Keratinocyte (primary cell): ENCODE measurements around the gene WDR7. TPM values are rescaled to one million over a fixed set of nuclear protein-coding genes. Genes with fewer than 3 reads are reported as not detected.

Source experiments
- DNase-seq: peaks from one replicate; pipeline ENCODE4 v3.0.0-alpha.2; 2011; ENCODE audit warnings: low read depth, missing footprints, low spot score
- FAIRE-seq: peaks from 2 replicates; lab custom pipeline; 2011; peaks lifted over from hg19 to GRCh38; lab: Jason Lieb, UNC
- H2AFZ ChIP-seq: 2 replicates; pipeline ENCODE4 v1.6.0; 2012; ENCODE audit warnings: low read length, control low read depth, inconsistent platforms; ENCODE audit not compliant: control insufficient read depth
- H3K27ac ChIP-seq: 2 replicates; pipeline ENCODE4 v1.5.1; 2011; ENCODE audit warnings: low read length; ENCODE audit not compliant: control insufficient read depth, insufficient read depth
- H3K27me3 ChIP-seq: 3 replicates; pipeline ENCODE4 v1.6.0; 2011; ENCODE audit warnings: low read length; ENCODE audit not compliant: control insufficient read depth, insufficient read depth; ENCODE audit errors: extremely low read depth
- H3K36me3 ChIP-seq, 2 experiments: 2 replicates in 1 of 2; 3 replicates in 1 of 2; pipeline ENCODE4 v1.5.1; 2011; ENCODE audit warnings: low read length in 2 of 2, mild to moderate bottlenecking in 1 of 2; ENCODE audit not compliant: control insufficient read depth in 2 of 2, insufficient read depth in 2 of 2; ENCODE audit errors: extremely low read depth in 1 of 2
- H3K4me1 ChIP-seq: 3 replicates; pipeline ENCODE4 v1.5.1; 2011; ENCODE audit warnings: low read length; ENCODE audit not compliant: control insufficient read depth, insufficient read depth; ENCODE audit errors: extremely low read depth
- H3K4me2 ChIP-seq: 3 replicates; pipeline ENCODE4 v1.6.0; 2011; ENCODE audit warnings: low read depth, low read length; ENCODE audit not compliant: control insufficient read depth, insufficient read depth; ENCODE audit errors: extremely low read depth
- H3K4me3 ChIP-seq, 3 experiments: fragments of 200-600 bp in 1 of 3; sonication (generic) in 1 of 3; 2 replicates in 2 of 3; 3 replicates in 1 of 3; pipeline ENCODE4 v1.5.1; 2011 to 2016; ENCODE audit warnings: low read length in 3 of 3, mild to moderate bottlenecking in 3 of 3, control low read depth in 2 of 3, inconsistent platforms in 1 of 3, low read depth in 1 of 3, mixed read lengths in 1 of 3, mixed run types in 1 of 3, moderate library complexity in 1 of 3; ENCODE audit not compliant: control insufficient read depth in 2 of 3, insufficient read depth in 2 of 3; ENCODE audit errors: extremely low read depth in 1 of 3
- H3K79me2 ChIP-seq: 2 replicates; pipeline ENCODE4 v1.6.0; 2012; ENCODE audit warnings: low read length; ENCODE audit not compliant: control insufficient read depth, insufficient read depth
- H3K9ac ChIP-seq: 3 replicates; pipeline ENCODE4 v1.6.0; 2011; ENCODE audit warnings: low read length; ENCODE audit not compliant: control insufficient read depth, insufficient read depth; ENCODE audit errors: extremely low read depth
- H3K9me1 ChIP-seq: 3 replicates; pipeline ENCODE4 v1.6.0; 2011; ENCODE audit warnings: low read length; ENCODE audit not compliant: control insufficient read depth, insufficient read depth; ENCODE audit errors: extremely low read depth
- H3K9me3 ChIP-seq: 2 replicates; pipeline ENCODE4 v1.5.1; 2012; ENCODE audit warnings: low read depth, low read length; ENCODE audit not compliant: control insufficient read depth
- H4K20me1 ChIP-seq: 3 replicates; pipeline ENCODE4 v1.6.0; 2011; ENCODE audit warnings: low read length; ENCODE audit not compliant: control insufficient read depth, insufficient read depth; ENCODE audit errors: extremely low read depth
- CTCF ChIP-seq, 3 experiments: IDR thresholded peaks in 1 of 3; conservative IDR thresholded peaks in 1 of 3; optimal IDR thresholded peaks in 1 of 3; 2 replicates in 2 of 3; 3 replicates in 1 of 3; pipeline versions ENCODE3 to v1.5.1; 2011; ENCODE audit warnings: low read length in 3 of 3, mild to moderate bottlenecking in 3 of 3, moderate library complexity in 2 of 3, control low read depth in 1 of 3, inconsistent platforms in 1 of 3; ENCODE audit not compliant: insufficient read depth in 2 of 3; ENCODE audit errors: extremely low read depth in 1 of 3
- EZH2 ChIP-seq: IDR thresholded peaks from one replicate; pipeline ENCODE4 v1.6.1; 2012; ENCODE audit warnings: inconsistent platforms, mild to moderate bottlenecking, low read length, moderate library complexity
- dilution Hi-C: fragments of 300-500 bp; cut with MboI; formaldehyde crosslinking; loops from one replicate; pipeline ENCODE4 v1.7.0; 2020; ENCODE audit warnings: low sequenced_read_pairs; ENCODE audit not compliant: extremely low pct_ligation_motif_present
- polyA plus RNA-seq, 5 experiments: library from polyadenylated mRNA; depleted of rRNA in 3 of 5; stranded (reverse) in 3 of 5; stranded (forward) in 1 of 5; unstranded in 1 of 5; fragments of >200 nt; gene quantifications; 1 replicate in 1 of 5; 2 replicates in 3 of 5; 3 replicates in 1 of 5; pipeline versions ENCODE4 v1.2.1 to v1.2.3, GENCODE V29; 2011 to 2012; ENCODE audit warnings: missing spikeins in 2 of 5, low read depth in 1 of 5, low replicate concordance in 1 of 5

Gene WDR7
- polyA plus RNA-seq, 1 donor (not counting 4 experiments of a cell fraction or from before 2014, with no cell fraction given): 6.9 TPM

- Histone ChIP-seq H3K36me3 (no peaks in the 10 kb centered on the region), H3K79me2 (no peaks in the 10 kb centered on the region), H3K9me3 (no peaks in the 10 kb centered on the region), H3K4me1 (no peaks in the 10 kb centered on the region), H3K9me1 (no peaks in the 10 kb centered on the region), H3K4me3 (no peak overlapping the region), H3K27me3 (no peaks in the 10 kb centered on the region), H3K27ac (no peak overlapping the region), H3K4me2 (no peak overlapping the region), H4K20me1 (no peaks in the 10 kb centered on the region), H2AFZ (no peak overlapping the region), H3K9ac (no peak overlapping the region)
- FAIRE-seq (no peak), DNase-seq (no peak)
- TF ChIP-seq CTCF (optimal IDR thresholded peaks at IDR 0.05 in 1 of 3, IDR thresholded peaks at IDR 0.05 in 1 of 3, conservative IDR thresholded peaks at IDR 0.05 in 1 of 3; ENCODE audit: extremely low read depth in 1 of 3, insufficient read depth in 2 of 3, low read length in 3 of 3) (no peak), EZH2 (no peak)
- dilution Hi-C loops: no loop called here
Observed at GRCh38 chr18:56841836-56842235, 190.7 kb downstream of the WDR7 start.

DNA sequence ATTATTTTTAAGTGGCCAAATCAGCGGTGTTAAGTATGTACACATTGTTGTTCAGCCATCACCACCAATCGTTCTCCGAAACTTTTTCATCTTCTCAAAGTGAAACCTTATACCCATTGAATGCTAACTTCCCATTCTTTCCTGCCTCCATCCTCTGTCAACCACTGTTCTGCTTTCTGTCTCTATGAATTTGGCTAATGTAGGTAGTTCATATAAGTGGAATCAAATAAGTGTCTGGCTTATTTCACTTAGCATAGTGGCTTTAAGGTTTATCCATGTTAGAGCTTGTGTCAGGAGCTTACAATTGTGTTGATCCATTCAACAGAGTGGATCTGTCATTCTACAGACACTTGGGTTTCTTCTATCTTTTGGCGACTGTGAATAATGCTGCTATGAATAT lies 192.1 kb downstream of the WDR7 start:
- Histone ChIP-seq H4K20me1 (no peaks in the 10 kb centered on the region), H3K79me2 (no peaks in the 10 kb centered on the region), H3K27ac (no peak overlapping the region), H3K9me3 (no peaks in the 10 kb centered on the region), H3K27me3 (no peaks in the 10 kb centered on the region), H2AFZ (no peak overlapping the region), H3K4me2 (no peak overlapping the region), H3K36me3 (no peaks in the 10 kb centered on the region), H3K9ac (no peak overlapping the region), H3K9me1 (no peaks in the 10 kb centered on the region), H3K4me3 (no peak overlapping the region), H3K4me1 (no peaks in the 10 kb centered on the region)
- no peak for FAIRE-seq
- TF ChIP-seq EZH2 (no peak), CTCF (optimal IDR thresholded peaks at IDR 0.05 in 1 of 3, IDR thresholded peaks at IDR 0.05 in 1 of 3, conservative IDR thresholded peaks at IDR 0.05 in 1 of 3; ENCODE audit: extremely low read depth in 1 of 3, insufficient read depth in 2 of 3, low read length in 3 of 3) (no peak)
- DNase-seq: no peak
- dilution Hi-C loops: no loop called here
